CD4-positive, alpha-beta T cell (primary cell): ENCODE results near the gene BCL3. TPM values are rescaled to one million over a fixed set of nuclear protein-coding genes. Genes with fewer than 3 reads are reported as not detected.

Source experiments
- ATAC-seq: fragments of 200-7000 bp; cut with Tn5 transposase; one replicate; pipeline ENCODE4 v1.10.0; 2022; ENCODE audit warnings: mild to moderate bottlenecking; ENCODE audit not compliant: poor library complexity
- CTCF ChIA-PET: fragments of 350-600 bp; sonication (Branson Sonifier 250); formaldehyde crosslinking; loops from one replicate; lab custom pipeline; 2021; ENCODE audit warnings: antibody characterized with exemption, inconsistent platforms; lab: Charles Lee
- POLR2A ChIA-PET: fragments of 350-600 bp; sonication (Branson Sonifier 250); formaldehyde crosslinking; loops from one replicate; lab custom pipeline; 2021; ENCODE audit warnings: antibody characterized with exemption, inconsistent platforms; lab: Charles Lee
- DNase-seq, 14 experiments: peaks; one replicate each; pipeline ENCODE4 v3.0.0-alpha.2; 2013 to 2020; ENCODE audit warnings: mixed read lengths in 2 of 14
- H3K27ac ChIP-seq, 2 donors: one replicate each; pipeline versions ENCODE4 v1.5.1 to v1.7.0; 2013; ENCODE audit warnings: low read length in 2 of 2, low read depth in 1 of 2, mild to moderate bottlenecking in 1 of 2
- H3K27me3 ChIP-seq, 2 experiments: 1 replicate in 1 of 2; 2 replicates in 1 of 2; pipeline versions ENCODE4 v1.6.1 to v1.7.0; 2013; ENCODE audit warnings: low read length in 2 of 2, control low read depth in 1 of 2, mild to moderate bottlenecking in 1 of 2, moderate library complexity in 1 of 2; ENCODE audit not compliant: insufficient read depth in 2 of 2, control insufficient read depth in 1 of 2
- H3K36me3 ChIP-seq: one replicate; pipeline ENCODE4 v1.6.1; 2013; ENCODE audit warnings: low read length, control low read depth; ENCODE audit not compliant: insufficient read depth
- H3K4me1 ChIP-seq: one replicate; pipeline ENCODE4 v1.6.1; 2013; ENCODE audit warnings: low read length, control low read depth; ENCODE audit not compliant: insufficient read depth
- H3K4me3 ChIP-seq: one replicate; pipeline ENCODE4 v1.5.1; 2013; ENCODE audit warnings: mild to moderate bottlenecking, low read length, moderate library complexity
- H3K9me3 ChIP-seq, 2 experiments: 1 replicate in 1 of 2; 2 replicates in 1 of 2; pipeline versions ENCODE4 v1.6.1 to v1.7.0; 2013; ENCODE audit warnings: low read length in 2 of 2, mild to moderate bottlenecking in 2 of 2, control low read depth in 1 of 2, moderate library complexity in 1 of 2; ENCODE audit not compliant: control insufficient read depth in 1 of 2, insufficient read depth in 1 of 2
- H3K27ac Mint-ChIP-seq: one replicate; pipeline ENCODE4 v1.8.0; 2020; ENCODE audit warnings: mixed read lengths
- H3K27me3 Mint-ChIP-seq: one replicate; pipeline ENCODE4 v1.8.0; 2021; ENCODE audit warnings: mixed read lengths
- H3K36me3 Mint-ChIP-seq: one replicate; pipeline ENCODE4 v1.8.0; 2021; ENCODE audit warnings: low read depth, mixed read lengths
- H3K4me1 Mint-ChIP-seq: one replicate; pipeline ENCODE4 v1.8.0; 2021; ENCODE audit warnings: low read depth, mixed read lengths
- H3K4me3 Mint-ChIP-seq: one replicate; pipeline ENCODE4 v1.8.0; 2020; ENCODE audit warnings: mild to moderate bottlenecking, mixed read lengths
- H3K9me3 Mint-ChIP-seq: one replicate; pipeline ENCODE4 v1.8.0; 2020; ENCODE audit warnings: mixed read lengths
- intact Hi-C, 2 experiments: fragments of 100-400 bp; cut with DNase I in 1 of 2; cut with micrococcal nuclease in 1 of 2; formaldehyde crosslinking; loops; one replicate each; pipeline versions ENCODE4 v1.15.1 to v1.9.0; 2023 to 2025; cut with DNase I, micrococcal nuclease
- total RNA-seq, 174 experiments: library from RNA in 2 of 174; stranded (reverse) in 2 of 174; gene quantifications; one replicate each; pipeline ENCODE4 v1.2.3 and lab custom pipeline; 2021 to 2026
- TF ChIP-seq, protein P1 (sequence below): fragments of 200-600 bp; IDR thresholded peaks from one replicate; pipeline ENCODE4 v1.8.0; 2022; ENCODE audit warnings: antibody characterized with exemption, mild to moderate bottlenecking

The BCL3 gene
- total RNA-seq, 2 experiments from 2014 or later, result 90.9 to 97.1 TPM

DNA sequence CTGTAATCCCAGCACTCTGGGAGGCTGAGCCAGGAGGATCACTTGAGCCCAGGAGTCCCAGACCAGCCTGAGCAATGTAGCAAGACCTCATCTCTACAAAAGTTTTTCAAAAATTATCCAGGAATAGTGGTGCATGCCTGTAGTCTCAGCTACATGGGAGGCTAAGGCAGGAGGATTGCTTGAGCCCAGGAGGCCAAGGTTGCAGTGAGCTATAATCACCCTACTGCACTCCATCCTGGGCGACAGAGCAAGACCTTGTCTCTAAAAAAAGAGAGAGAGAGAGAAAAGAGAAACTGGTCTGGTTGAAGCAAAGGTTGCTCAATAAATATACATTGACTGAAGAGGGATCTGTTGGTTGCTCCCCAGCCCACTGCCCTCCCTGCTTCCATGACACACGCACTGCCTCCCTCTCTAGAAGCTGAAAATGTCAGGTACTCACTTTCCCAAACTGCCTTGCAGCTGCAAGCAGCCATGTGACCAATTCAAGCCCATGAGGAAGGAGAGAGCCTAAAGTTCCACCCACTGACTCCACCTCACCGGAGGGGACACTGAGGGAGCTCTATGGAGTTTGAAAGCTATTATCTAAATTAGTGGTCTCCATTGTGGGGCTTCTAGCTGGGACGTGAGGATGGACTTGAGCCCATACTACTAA lies 35.5 kb upstream of the BCL3 start:
- H3K4me3 ChIP-seq, result no peak overlapping the region
- H3K27me3 ChIP-seq, result no peaks in the 10 kb centered on the region
- H3K27ac Mint-ChIP-seq, result no peak overlapping the region
- ATAC-seq (no peak), DNase-seq (no peak)
- H3K36me3 ChIP-seq, result no peaks in the 10 kb centered on the region
- TF ChIP-seq, protein P1, sequence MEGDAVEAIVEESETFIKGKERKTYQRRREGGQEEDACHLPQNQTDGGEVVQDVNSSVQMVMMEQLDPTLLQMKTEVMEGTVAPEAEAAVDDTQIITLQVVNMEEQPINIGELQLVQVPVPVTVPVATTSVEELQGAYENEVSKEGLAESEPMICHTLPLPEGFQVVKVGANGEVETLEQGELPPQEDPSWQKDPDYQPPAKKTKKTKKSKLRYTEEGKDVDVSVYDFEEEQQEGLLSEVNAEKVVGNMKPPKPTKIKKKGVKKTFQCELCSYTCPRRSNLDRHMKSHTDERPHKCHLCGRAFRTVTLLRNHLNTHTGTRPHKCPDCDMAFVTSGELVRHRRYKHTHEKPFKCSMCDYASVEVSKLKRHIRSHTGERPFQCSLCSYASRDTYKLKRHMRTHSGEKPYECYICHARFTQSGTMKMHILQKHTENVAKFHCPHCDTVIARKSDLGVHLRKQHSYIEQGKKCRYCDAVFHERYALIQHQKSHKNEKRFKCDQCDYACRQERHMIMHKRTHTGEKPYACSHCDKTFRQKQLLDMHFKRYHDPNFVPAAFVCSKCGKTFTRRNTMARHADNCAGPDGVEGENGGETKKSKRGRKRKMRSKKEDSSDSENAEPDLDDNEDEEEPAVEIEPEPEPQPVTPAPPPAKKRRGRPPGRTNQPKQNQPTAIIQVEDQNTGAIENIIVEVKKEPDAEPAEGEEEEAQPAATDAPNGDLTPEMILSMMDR, result no peak
- no peaks in the 10 kb centered on the region for H3K27me3 Mint-ChIP-seq
- peaks cover 6% of the 10 kb centered on the region for H3K9me3 Mint-ChIP-seq
- no peaks in the 10 kb centered on the region for H3K4me1 Mint-ChIP-seq
- CTCF ChIA-PET, result interaction anchor here (0.7 to 1.2 kb wide), 2 partner anchors 11 to 243 kb away, joined by 4 to 6 read pairs; no protein-coding TSS in a partner anchor
- H3K36me3 Mint-ChIP-seq, result no peaks in the 10 kb centered on the region
- H3K4me3 Mint-ChIP-seq, result no peak overlapping the region
- POLR2A ChIA-PET, result no interaction called here
- H3K27ac ChIP-seq, result no peak overlapping the region
- intact Hi-C loops, result no loop called here
- H3K9me3 ChIP-seq, result peaks cover 8 to 12% of the 10 kb centered on the region in 2 experiments
- H3K4me1 ChIP-seq, result no peaks in the 10 kb centered on the region

DNA sequence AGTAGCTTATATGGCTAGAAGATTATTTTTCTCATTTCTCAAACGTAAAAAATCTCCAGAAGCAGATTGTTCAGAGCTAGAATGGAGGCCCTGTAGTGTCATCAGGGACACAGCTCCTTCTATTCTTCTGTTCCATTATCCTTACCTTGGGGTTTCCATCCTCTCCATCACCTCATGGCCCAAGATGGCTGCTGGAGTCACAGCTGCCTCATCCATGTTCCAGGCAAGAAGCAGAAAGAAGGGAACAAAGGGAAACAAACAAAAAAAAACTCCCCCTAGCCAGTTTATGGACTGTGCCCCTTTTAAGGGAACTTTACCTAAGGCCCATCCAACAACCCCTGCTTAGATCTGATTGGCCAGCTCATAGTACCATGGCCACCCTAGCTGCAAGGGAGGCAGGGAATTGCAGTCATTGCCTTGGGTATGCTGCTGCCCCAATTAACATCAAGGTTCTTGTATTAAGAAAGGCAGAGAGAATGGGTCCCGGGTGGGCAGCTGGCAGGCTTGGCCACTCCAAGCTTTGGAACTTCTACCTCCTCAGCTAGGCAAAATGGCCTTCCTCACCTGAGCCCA lies 33.8 kb upstream of the BCL3 start:
- H3K4me3 ChIP-seq, result no peak overlapping the region
- no peaks in the 10 kb centered on the region for H3K36me3 ChIP-seq
- no peaks in the 10 kb centered on the region for H3K4me1 ChIP-seq
- H3K9me3 Mint-ChIP-seq, result peaks cover 6% of the 10 kb centered on the region
- peaks cover 8 to 12% of the 10 kb centered on the region in 2 experiments for H3K9me3 ChIP-seq
- CTCF ChIA-PET, result interaction anchor here (0.9 to 1.0 kb wide), 2 partner anchors 25 to 56 kb away, joined by 3 to 4 read pairs; no protein-coding TSS in a partner anchor
- POLR2A ChIA-PET, result interaction anchor here (0.8 kb wide), 1 partner anchor 9 kb away, joined by 3 read pairs; no protein-coding TSS in a partner anchor
- no peaks in the 10 kb centered on the region for H3K4me1 Mint-ChIP-seq
- no peak for DNase-seq
- no peak overlapping the region for H3K27ac ChIP-seq
- H3K4me3 Mint-ChIP-seq, result no peak overlapping the region
- H3K27me3 Mint-ChIP-seq, result no peaks in the 10 kb centered on the region
- no peak for ATAC-seq
- no peak overlapping the region for H3K27ac Mint-ChIP-seq
- no peaks in the 10 kb centered on the region for H3K27me3 ChIP-seq
- TF ChIP-seq, protein P1, result no peak
- intact Hi-C loops, result no loop called here
- H3K36me3 Mint-ChIP-seq, result no peaks in the 10 kb centered on the region

DNA sequence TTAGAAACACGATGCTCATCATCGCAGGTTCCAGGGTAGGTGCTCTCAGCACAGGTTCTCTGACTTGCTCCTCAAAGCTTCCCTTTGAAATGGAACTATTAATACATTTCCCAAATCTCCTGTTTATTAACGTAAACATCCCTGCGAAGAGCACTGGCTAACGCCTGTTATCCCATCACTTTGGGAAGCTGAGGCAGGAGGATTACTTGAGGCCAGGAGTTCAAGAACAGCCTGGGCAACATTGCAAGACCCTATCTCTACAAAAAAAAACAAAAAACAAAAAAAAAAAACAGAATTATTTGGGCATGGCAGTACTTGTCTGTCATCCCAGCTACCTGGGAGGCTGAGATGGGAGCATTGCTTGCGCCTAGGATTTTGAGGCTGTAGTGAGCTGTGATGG lies 30.9 kb upstream of the BCL3 start:
- Histone ChIP-seq H3K4me1 (peaks cover 2% of the 10 kb centered on the region), H3K36me3 (no peaks in the 10 kb centered on the region), H3K27ac (no peak overlapping the region), H3K27me3 (peaks cover 0 to 1% of the 10 kb centered on the region in 2 experiments), H3K9me3 (peaks cover 8 to 12% of the 10 kb centered on the region in 2 experiments), H3K4me3 (no peak overlapping the region)
- H3K4me1 Mint-ChIP-seq, result no peaks in the 10 kb centered on the region
- intact Hi-C loops, result no loop called here
- DNase-seq (no peak), ATAC-seq (no peak)
- POLR2A ChIA-PET, result no interaction called here
- TF ChIP-seq, protein P1, result no peak
- H3K4me3 Mint-ChIP-seq, result no peak overlapping the region
- peaks cover 6% of the 10 kb centered on the region for H3K9me3 Mint-ChIP-seq
- no peaks in the 10 kb centered on the region for H3K27me3 Mint-ChIP-seq
- CTCF ChIA-PET, result interaction anchor here (1.7 kb wide), 1 partner anchor 53 kb away, joined by 6 read pairs; no protein-coding TSS in a partner anchor
- H3K36me3 Mint-ChIP-seq, result no peaks in the 10 kb centered on the region
- no peak overlapping the region for H3K27ac Mint-ChIP-seq
